Activated CD8-positive, alpha-beta memory T cell treated with anti-CD3 and anti-CD28 coated beads, Interleukin-2, amount 50 U/mL, for 1 hour (primary cell): Measurements from ENCODE around the gene OPHN1.
"Not testable (repeated sequence)": the region's sequence is repeated elsewhere in the genome, so short reads cannot be mapped to it uniquely, and the experiment has no call there.

Source experiments
- DNase-seq: peaks from one replicate; pipeline ENCODE4 v3.0.0-alpha.2; 2020; ENCODE audit errors: extremely low read depth

OPHN1 gene

DNA sequence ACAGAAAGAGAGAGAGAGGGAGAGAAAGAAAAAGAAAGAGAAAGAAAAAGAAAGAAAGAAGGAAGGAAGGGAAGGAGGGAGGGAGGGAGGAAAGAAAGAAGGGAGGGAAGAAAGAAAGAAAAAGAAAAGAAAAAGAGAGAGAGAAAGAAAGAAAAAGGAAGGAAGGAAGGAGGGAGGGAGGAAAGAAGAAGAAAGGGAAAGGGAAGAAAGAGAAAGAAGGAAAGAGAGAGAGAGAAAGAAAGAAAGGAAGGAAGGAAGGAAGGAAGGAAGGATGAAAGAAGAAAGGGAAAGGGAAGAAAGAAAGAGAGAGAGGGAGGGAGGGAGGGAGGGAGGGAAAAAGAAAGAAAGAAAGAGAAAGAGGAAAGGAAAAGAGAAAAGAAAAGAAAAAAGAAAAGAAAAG is 10.8 kb downstream of the OPHN1 start:
- DNase-seq: no peak

- no peak for DNase-seq
Observed at GRCh38 chrX:68421636-68422035, 11.7 kb downstream of the OPHN1 start.

- no peak for DNase-seq
Observed at GRCh38 chrX:68420559-68420958, 12.7 kb downstream of the OPHN1 start.

DNA sequence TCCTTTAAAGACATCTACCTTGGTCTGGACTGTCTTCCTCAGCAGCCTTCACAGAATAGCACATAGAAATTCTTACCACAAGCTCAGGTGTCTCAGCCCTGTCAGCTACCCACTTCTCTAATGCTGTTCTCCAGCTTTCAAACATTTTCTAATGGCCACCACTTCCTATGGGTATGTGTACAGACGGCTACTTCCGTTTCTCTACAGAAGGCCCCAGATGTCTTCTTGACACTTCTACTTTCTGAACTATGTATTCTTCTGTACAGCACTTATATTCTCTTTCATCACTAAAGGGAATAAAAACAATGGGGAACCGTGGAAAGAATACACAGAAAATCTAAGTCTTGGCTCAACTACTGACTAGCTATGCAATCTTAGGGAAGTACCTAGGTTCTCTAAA is 13.3 kb downstream of the OPHN1 start:
- DNase-seq: no peak

DNA sequence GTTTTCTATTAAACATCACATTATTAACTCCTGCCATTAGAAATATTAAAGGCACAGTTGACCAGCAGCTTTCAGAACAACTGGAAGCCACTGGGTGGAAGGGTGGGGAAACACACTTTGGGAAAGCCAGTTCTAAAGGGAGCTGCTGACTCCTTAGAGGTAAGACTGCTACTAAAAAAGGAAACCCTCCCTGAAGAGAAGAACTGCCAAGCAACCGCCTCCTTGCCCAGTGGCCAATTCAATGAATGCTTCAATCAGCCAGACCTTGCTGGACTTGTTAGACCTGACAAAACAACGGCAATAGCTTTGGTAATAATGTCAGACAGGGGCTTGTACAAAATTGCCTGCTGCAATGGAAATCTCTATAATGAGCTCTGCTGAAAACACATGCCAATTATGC is 15.6 kb downstream of the OPHN1 start:
- DNase-seq: no peak

DNA sequence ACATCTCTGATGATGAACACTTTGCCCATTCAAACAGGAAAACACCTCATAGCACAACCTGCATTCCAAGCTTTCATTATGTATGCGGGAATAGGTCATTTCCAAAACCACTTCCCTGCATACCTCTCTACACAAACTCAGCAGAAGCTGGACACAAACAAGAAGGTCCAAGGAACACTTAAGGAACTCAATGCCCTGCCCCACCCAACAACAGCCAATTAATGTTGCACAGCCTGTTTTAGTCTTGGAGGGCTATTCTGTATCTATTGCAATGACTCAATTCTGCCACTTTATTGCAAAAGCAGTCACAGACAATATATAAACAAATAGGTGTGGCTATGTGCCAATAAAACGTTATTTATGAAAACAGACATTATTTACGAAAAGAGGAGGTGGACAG is 16.7 kb downstream of the OPHN1 start:
- DNase-seq: no peak

GRCh38 chrX:68415316-68415715 is 18.0 kb downstream of the OPHN1 start:
- no peak for DNase-seq

DNA sequence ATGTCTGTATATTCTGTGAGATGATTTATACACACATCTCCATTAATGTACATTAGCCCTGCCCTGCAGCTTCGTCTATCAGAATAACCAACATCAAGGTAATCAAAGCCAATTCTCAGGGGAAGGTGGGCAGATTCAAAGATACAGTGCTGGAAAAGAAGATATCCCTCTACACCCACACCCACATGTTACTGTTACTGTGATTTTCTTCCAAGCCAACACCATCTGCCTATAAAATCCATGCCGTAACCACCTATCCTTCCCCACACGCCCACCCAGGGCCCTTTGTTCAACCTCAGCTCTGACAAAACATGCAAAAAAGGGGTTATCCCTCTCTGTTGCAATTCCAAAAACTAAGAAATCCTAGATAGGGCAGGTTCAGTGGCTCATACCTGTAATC is 20.0 kb downstream of the OPHN1 start:
- DNase-seq: no peak

- no peak for DNase-seq
Observed at GRCh38 chrX:68411729-68412128, 21.6 kb downstream of the OPHN1 start.

DNA sequence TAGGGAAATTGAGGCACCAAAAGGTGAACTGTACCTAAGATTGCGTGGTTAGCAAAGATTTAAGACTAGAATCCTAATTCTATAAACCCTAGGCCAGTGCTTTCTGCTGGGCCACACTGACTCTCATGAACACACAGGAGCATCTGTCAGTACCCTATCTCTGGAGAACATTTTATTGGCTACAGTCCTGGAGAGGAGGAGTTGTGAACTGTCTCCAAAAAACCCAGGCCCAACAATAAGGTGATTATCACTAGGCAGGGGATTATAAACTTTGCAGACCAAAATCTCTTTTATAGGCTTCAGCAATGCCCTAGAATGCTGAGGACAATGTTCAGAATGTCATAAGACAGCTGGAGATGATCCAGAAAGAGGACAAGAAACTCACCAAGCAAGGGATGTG is 24.1 kb downstream of the OPHN1 start:
- DNase-seq: no peak

GRCh38 chrX:68403522-68403921 is 29.8 kb downstream of the OPHN1 start:
- DNase-seq: no peak

GRCh38 chrX:68403038-68403437 is 30.3 kb downstream of the OPHN1 start:
- DNase-seq: no peak

- no peak for DNase-seq
Observed at GRCh38 chrX:68402094-68402493, 31.2 kb downstream of the OPHN1 start.

DNA sequence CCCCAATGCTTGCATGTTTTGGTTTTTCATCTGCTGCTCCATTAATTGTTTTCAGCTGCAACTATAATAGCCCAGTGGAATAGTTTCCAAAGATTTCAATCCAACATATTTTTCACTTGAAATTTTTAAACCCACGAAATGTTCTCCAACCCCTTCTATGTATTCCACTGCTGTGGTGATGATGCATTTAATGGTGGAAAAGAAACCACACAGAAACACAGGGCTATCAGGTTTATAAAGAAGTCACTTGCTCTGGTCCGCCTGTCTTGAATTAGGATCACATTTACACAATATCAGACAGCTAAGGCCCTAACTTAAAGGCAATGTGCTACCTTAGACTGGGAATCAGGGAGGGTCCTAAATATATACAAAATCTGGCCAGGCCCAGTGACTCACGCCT is 35.0 kb downstream of the OPHN1 start:
- DNase-seq: no peak

DNA sequence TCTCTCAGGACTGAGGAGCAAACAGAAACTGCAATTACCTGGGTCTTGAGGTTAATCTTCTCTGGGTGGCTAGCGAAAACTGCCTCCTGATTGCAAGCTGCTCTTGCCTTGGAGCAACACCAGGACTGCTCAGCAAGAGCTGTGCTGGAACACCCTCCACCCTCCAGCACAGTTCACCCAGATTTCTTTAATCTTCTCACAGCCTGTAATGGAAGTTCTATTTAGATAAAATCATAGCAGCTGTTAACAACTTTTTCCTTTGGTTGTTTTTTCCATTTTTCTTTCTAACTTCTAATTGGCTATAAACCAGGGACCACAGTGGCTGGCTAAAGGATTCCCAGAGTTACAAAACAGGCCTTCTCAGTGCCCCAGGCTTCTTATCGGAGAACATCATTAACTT is 36.3 kb downstream of the OPHN1 start:
- no peak for DNase-seq

DNA sequence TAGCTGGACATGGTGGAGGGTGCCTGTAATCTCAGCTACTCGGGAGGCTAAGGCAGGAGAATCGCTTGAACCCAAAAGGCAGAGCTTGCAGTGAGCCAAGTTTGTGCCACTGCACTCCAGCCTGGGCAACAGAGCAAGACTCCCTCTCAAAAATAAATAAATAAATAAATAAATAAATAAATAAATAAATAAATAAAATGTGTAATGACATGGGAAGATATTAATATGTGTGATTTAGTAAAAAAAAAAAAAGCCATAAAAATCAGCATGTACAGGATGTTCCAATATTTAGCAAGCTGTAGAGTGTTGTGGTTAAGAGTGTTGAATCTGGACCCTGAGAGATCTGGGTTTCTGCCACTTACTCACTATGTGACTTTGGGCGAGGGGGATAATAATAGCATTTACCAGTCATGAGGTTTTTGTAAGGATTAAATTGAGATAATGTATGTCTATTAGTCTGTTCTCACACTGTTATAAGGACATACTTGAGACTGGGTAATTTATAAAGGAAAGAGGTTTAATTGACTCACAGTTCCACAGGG is 43.8 kb downstream of the OPHN1 start:
- DNase-seq: not testable (repeated sequence)

DNA sequence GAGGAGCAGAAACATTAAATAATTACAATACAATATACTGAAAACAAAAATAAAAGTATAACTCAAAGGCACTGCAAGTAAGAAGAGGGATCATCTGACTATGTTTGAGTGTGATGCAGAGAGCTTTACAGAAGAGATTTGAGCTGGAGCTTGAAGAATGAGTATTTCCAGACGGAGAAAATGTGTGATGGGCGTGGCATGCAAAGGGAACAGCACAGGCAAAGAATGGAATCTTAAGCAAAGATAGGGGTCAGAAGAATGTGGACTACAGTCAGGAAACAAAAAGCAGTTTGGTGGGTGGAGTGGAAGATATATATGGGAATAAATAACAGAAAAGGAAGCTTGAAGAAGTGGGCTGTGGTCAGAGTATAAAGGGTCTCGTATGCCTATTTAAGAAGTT is 45.5 kb downstream of the OPHN1 start:
- DNase-seq: no peak

DNA sequence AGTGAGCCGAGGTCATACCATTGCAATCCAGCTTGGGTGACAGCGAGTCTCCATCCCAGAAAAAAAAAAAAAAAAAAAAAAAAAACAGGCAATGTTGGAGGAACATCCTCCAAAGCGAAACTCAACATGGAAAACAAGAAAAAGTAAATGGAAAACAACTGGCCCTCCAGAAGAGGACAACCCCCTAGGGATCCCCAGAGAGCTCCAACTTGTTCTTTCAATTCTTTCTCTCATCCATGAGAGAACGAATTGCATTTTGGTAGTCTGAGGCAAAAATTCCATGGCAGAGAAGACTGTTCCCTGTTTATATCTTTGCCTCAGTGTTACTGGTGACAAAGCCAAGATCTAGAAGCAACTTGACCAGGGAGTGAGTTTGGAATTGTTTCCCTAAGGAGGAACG is 49.8 kb downstream of the OPHN1 start:
- DNase-seq: no peak

- not testable (repeated sequence) for DNase-seq
Observed at GRCh38 chrX:68377579-68377978, 55.7 kb downstream of the OPHN1 start.

DNA sequence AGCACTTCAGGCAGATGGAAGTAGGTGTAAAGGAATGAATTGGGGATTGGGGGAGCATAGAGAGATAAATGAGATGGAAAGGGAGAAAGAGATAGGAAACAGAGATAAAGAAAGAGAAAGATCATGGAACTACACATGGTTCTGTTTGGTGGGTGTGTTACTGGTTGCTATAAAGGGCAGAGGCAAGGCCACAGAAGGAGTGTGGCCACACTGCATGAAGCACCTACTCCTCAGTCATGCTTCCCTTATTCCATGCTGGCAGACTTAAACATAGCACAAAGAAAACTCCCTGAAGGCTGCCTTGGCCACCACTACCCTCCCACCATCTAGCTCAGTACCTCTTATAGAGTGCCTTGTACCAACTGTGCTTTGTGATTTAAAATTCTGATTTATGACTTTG is 56.9 kb downstream of the OPHN1 start:
- DNase-seq: no peak

DNA sequence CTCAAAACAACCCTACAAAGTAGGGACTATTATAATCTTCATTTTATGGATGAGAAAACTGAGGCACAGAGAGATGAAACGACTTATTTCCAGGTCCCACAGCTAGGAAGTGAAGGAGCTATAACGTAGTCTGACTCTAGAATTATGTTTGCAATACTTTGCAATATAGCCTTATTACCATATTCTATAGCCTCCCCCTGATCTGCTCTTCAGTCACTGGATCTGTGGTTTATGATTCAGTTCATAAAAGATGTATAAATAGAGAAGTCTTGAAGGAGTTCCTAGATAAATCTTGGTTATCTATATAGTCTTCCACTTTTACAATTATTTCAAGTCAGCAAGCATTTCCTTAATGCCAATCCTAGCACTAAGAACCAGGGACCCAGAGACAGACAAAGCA is 57.5 kb downstream of the OPHN1 start:
- DNase-seq: no peak

DNA sequence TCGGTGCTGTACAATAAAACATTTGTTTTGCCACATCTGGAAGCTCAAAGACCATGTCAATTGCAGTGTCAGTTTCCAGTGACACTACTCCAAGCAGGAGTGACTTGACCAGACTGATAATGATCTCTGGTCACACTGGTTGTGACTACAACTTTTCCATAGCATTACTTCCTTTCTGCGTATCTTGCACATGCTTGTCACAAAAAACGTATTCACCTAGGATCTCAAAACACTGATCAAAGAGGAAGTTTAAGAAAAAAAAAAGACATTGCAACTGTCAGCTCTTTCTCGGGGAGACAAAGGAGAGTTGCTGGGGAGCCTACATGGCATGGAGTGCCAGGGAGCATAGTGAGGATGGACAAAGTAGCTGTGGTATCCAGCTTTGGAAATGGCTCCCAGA is 60.6 kb downstream of the OPHN1 start:
- no peak for DNase-seq

GRCh38 chrX:68369559-68369958 is 63.7 kb downstream of the OPHN1 start:
- no peak for DNase-seq

DNA sequence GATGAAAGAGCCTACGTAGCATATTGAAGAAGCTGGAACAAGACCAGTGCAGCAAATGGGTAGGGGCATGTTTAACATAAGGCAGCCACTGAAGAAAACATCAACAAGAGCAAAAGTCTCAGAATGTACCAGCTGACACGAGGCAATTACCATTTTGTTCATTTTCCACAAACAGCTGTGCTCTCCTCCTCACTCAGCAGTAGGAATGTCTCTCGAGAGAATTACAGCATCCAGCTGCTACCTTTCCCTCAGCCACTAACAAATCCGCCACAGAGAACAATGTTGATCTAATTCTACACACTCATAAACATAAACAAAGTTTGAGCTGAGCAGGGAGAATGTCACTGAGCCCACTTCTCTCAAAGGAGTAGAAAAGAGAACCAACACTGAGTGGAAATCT is 68.0 kb downstream of the OPHN1 start:
- DNase-seq: no peak

DNA sequence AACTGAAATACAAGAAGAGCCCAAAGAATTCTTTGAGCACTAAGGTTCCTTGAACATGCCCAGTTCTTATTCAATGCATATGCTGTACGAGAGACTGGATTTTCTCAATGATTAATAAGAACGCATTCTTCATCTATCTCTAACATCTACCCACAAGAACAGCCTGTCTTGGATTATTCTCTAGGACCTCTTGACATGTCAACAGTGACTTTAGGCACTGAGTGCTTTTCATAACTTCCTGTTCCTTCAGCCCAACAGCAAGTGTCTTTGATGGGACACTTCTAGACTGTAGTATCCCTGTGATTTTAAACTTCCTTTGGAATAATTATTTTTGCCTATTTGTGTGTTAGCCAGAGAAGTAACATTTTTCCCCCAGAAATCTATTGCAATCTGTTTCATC is 69.3 kb downstream of the OPHN1 start:
- no peak for DNase-seq
